ENCODE measurements around the gene KDM1A. TPM values are rescaled to one million over a fixed set of nuclear protein-coding genes. Genes with fewer than 3 reads are reported as not detected.

Gene KDM1A
- total RNA-seq, 2 donors from 2014 or later = 28.2 to 34.9 TPM

DNA sequence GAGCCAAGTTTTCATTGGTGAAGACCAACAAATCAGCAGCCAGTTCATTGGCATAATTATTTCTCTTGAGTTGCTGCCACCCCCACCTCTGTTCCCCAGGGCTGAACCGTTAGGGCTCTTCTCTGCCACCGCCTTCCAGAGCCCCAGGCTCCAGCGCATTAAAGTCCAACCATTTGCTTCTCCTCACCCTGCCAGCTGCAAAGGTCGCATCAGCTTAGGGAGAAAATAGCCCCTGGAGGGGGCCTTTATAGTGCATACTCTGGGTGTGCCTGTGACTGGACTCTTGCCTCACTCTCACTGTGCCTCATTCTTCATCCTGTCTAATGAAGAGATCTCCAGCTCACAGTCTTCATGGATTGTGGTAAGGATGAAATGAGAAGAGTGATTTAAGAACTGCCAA is 50.4 kb downstream of the KDM1A start:
- Histone ChIP-seq H3K27me3 (no peaks in the 10 kb centered on the region), H3K36me3 (peaks cover 66% of the 10 kb centered on the region), H3K9me3 (no peaks in the 10 kb centered on the region), H3K27ac (no peak overlapping the region), H3K4me1 (no peaks in the 10 kb centered on the region), H3K4me3 (no peak overlapping the region)
- DNase-seq (ENCODE audit: low spot score) = no peak
- TF ChIP-seq, protein P1, sequence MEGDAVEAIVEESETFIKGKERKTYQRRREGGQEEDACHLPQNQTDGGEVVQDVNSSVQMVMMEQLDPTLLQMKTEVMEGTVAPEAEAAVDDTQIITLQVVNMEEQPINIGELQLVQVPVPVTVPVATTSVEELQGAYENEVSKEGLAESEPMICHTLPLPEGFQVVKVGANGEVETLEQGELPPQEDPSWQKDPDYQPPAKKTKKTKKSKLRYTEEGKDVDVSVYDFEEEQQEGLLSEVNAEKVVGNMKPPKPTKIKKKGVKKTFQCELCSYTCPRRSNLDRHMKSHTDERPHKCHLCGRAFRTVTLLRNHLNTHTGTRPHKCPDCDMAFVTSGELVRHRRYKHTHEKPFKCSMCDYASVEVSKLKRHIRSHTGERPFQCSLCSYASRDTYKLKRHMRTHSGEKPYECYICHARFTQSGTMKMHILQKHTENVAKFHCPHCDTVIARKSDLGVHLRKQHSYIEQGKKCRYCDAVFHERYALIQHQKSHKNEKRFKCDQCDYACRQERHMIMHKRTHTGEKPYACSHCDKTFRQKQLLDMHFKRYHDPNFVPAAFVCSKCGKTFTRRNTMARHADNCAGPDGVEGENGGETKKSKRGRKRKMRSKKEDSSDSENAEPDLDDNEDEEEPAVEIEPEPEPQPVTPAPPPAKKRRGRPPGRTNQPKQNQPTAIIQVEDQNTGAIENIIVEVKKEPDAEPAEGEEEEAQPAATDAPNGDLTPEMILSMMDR (IDR thresholded peaks at IDR 0.05) = no peak

DNA sequence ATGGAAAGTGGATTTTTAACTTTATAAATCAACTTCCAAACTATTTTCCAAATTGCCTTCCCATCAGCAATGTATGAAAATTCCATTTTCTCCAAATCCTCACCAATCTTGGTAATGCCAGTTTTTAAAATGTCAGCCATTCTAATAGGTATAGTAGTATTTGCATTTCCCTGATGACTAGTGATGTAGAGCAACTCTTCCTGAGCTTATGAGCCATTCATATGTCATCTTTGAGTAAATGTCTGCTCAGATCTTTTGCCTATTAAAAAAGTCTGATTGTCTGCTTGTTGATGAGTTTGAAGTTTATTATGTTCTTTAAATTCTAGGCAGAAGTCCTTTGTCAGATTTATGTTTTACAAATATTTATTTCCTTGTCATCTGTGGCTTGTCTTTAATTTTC is 54.7 kb downstream of the KDM1A start:
- DNase-seq (ENCODE audit: low spot score) = no peak
- TF ChIP-seq, protein P1 (IDR thresholded peaks at IDR 0.05) = no peak
- Histone ChIP-seq H3K36me3 (peaks cover 61% of the 10 kb centered on the region), H3K4me1 (no peaks in the 10 kb centered on the region), H3K9me3 (no peaks in the 10 kb centered on the region), H3K27ac (no peak overlapping the region), H3K4me3 (no peak overlapping the region), H3K27me3 (no peaks in the 10 kb centered on the region)

DNA sequence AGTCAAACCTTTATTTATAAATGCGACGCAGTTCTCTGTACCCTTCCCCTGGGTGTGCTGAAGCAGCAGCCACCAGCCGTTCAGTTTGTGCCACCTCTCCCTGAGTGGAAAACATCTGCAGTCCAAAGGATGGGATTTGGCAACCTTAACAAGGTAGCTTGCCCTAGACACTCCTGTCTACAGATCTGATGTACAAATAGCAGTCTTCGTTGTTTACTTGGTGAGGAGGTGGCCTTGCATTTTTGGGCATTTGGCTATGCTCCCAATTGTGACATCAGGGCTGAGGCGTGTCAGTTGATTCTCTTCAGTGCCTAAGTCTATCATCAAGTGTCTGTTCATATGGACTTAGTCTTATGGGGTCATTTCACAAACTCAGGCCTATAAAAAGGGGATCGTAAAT is 59.8 kb downstream of the KDM1A start:
- DNase-seq (ENCODE audit: low spot score) = no peak
- Histone ChIP-seq H3K27me3 (no peaks in the 10 kb centered on the region), H3K4me1 (peaks cover 0 to 9% of the 10 kb centered on the region in 2 donors), H3K9me3 (no peaks in the 10 kb centered on the region), H3K27ac (no peak overlapping the region), H3K36me3 (peaks cover 68% of the 10 kb centered on the region), H3K4me3 (no peak overlapping the region)
- TF ChIP-seq, protein P1 (IDR thresholded peaks at IDR 0.05) = no peak

DNA sequence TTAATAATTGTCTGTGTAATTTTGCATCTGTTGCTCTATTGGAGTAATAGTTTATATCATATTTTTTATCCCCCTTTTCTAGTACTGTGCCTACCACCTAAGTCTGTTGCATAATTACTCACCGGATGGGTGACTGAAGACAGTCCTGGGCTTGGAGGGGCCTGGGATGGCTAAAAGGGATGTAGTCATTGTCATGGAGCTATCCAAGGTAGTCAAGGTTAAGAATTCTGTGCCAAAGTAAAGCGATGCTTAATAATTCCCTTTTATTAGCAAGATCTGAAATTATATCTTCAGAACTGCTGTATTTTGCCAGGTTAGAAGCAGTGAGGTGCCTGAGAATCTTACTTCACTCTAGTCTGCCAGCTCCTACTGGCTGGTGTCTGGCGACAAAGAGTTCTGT is 61.6 kb downstream of the KDM1A start:
- Histone ChIP-seq H3K36me3 (peaks cover 81% of the 10 kb centered on the region), H3K4me3 (no peak overlapping the region), H3K4me1 (peaks cover 0 to 17% of the 10 kb centered on the region in 2 donors), H3K9me3 (no peaks in the 10 kb centered on the region), H3K27me3 (no peaks in the 10 kb centered on the region), H3K27ac (no peak overlapping the region)
- no peak for DNase-seq (ENCODE audit: low spot score)
- TF ChIP-seq, protein P1 (IDR thresholded peaks at IDR 0.05) = no peak

DNA sequence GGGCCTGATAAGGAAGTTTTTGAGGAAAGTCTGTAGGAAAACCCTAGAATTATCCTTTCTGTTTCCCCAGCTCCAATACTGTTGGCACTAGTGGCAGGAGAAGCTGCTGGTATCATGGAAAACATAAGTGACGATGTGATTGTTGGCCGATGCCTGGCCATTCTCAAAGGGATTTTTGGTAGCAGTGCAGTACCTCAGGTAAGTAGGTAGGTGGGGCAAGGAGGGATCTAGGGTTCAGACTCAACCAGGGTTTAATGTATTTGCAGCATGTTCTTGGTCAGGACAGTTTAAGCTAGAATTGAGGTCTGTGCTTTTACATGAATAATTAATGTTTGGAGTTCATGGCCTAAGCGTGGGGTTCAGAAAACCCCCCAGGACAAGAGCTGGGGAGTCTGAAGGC is 62.1 kb downstream of the KDM1A start:
- H3K9me3 ChIP-seq = no peaks in the 10 kb centered on the region
- peaks cover 0 to 17% of the 10 kb centered on the region in 2 donors for H3K4me1 ChIP-seq
- DNase-seq (ENCODE audit: low spot score) = no peak
- H3K27me3 ChIP-seq = no peaks in the 10 kb centered on the region
- TF ChIP-seq, protein P1 (IDR thresholded peaks at IDR 0.05) = peak in 1 of 2 donors; percentile 19
- H3K27ac ChIP-seq = no peak overlapping the region
- peaks cover 86% of the 10 kb centered on the region for H3K36me3 ChIP-seq
- no peak overlapping the region for H3K4me3 ChIP-seq

All from right atrium auricular region (tissue), 2 donors.